GM12878 (cell line): ENCODE data around the gene LIMS2. TPM values are rescaled to one million over a fixed set of nuclear protein-coding genes. Genes with fewer than 3 reads are reported as not detected.

Experiments
- ATAC-seq: fragments of 200-7000 bp; cut with Tn5 transposase; 3 replicates; pipeline ENCODE4 v1.9.1; 2020; ENCODE audit warnings: mild to moderate bottlenecking, moderate library complexity
- BruUV-seq: library from RNA; stranded (reverse); fragments of 400-500 nt; replicated peaks from 2 replicates; lab custom pipeline; 2021; lab: Mats Ljungman, UMichigan
- CTCF ChIA-PET: fragments of 300-600 bp; sonication (Branson Sonifier 250); formaldehyde crosslinking; extraction: SDS; loops from one replicate; lab custom pipeline; 2021; ENCODE audit warnings: inconsistent platforms; lab: Yijun Ruan, JAX
- POLR2A ChIA-PET: fragments of 350-600 bp; formaldehyde crosslinking; extraction: SDS; loops from one replicate; lab custom pipeline; 2021; ENCODE audit warnings: inconsistent platforms; lab: Charles Lee
- RAD21 ChIA-PET: fragments of 300-600 bp; sonication (Branson Sonifier 250); formaldehyde crosslinking; loops from one replicate; lab custom pipeline; 2023; ENCODE audit warnings: antibody characterized with exemption; ENCODE audit not compliant: unreplicated experiment; lab: Charles Lee
- SMC1A ChIA-PET: fragments of 300-600 bp; sonication (Branson Sonifier 250); formaldehyde crosslinking; loops from one replicate; lab custom pipeline; 2023; ENCODE audit not compliant: unreplicated experiment, uncharacterized antibody; lab: Charles Lee
- DNase-seq: peaks from one replicate; pipeline ENCODE4 v3.0.0-alpha.2; 2011; ENCODE audit warnings: low read depth, low spot score
- FAIRE-seq: peaks from 3 replicates; lab custom pipeline; 2011; peaks lifted over from hg19 to GRCh38; lab: Jason Lieb, UNC
- H2AFZ ChIP-seq: 2 replicates; pipeline ENCODE4 v1.6.0; 2011; ENCODE audit warnings: low read depth, low read length, control low read depth; ENCODE audit not compliant: control insufficient read depth
- H3K27ac ChIP-seq: 2 replicates; pipeline ENCODE4 v1.5.1; 2011; ENCODE audit warnings: control low read depth; ENCODE audit not compliant: control insufficient read depth, insufficient read depth
- H3K27me3 ChIP-seq, 2 experiments: replicated peaks in 1 of 2; 2 replicates each; pipeline versions ENCODE4 v1.6.0 to v1.6.1; 2011; ENCODE audit warnings: low read length in 1 of 2; ENCODE audit not compliant: control insufficient read depth in 2 of 2, insufficient read depth in 2 of 2
- H3K36me3 ChIP-seq, 2 experiments: 2 replicates each; pipeline ENCODE4 v1.5.1; 2011; ENCODE audit warnings: low read length in 1 of 2; ENCODE audit not compliant: control insufficient read depth in 2 of 2, insufficient read depth in 2 of 2
- H3K4me1 ChIP-seq: 2 replicates; pipeline ENCODE4 v1.6.1; 2011; ENCODE audit warnings: mild to moderate bottlenecking, low read length, moderate library complexity, mixed read lengths; ENCODE audit not compliant: control insufficient read depth, insufficient read depth
- H3K4me2 ChIP-seq: 2 replicates; pipeline ENCODE4 v1.6.0; 2011; ENCODE audit warnings: control low read depth; ENCODE audit not compliant: control insufficient read depth, insufficient read depth
- H3K4me3 ChIP-seq: fragments of 200-600 bp; sonication (generic); 2 replicates; pipeline ENCODE4 v1.5.1; 2016
- H3K79me2 ChIP-seq: 2 replicates; pipeline ENCODE4 v1.6.0; 2011; ENCODE audit warnings: low read length; ENCODE audit not compliant: control insufficient read depth, insufficient read depth
- H3K9ac ChIP-seq: 2 replicates; pipeline ENCODE4 v1.8.0; 2011; ENCODE audit warnings: low read length, control low read depth, mixed read lengths; ENCODE audit not compliant: control insufficient read depth, insufficient read depth
- H3K9me3 ChIP-seq: replicated peaks from 3 replicates; pipeline ENCODE4 v1.5.1; 2011; ENCODE audit warnings: mild to moderate bottlenecking, low read length; ENCODE audit not compliant: control insufficient read depth, insufficient read depth
- H4K20me1 ChIP-seq: 2 replicates; pipeline ENCODE4 v1.6.0; 2011; ENCODE audit not compliant: control insufficient read depth, insufficient read depth
- CEBPZ ChIP-seq: fragments of 150-350 bp; IDR thresholded peaks from 2 replicates; pipeline ENCODE4 v1.6.1; 2016; ENCODE audit warnings: low read depth, low read length
- CHD4 ChIP-seq: fragments of 200-600 bp; sonication (generic); IDR thresholded peaks from 2 replicates; pipeline ENCODE4 v1.6.1; 2016; ENCODE audit warnings: mild to moderate bottlenecking
- CREM ChIP-seq: IDR thresholded peaks from 2 replicates; pipeline ENCODE4 v1.6.1; 2014; ENCODE audit warnings: antibody characterized with exemption, low read depth
- CTCF ChIP-seq, 3 experiments: IDR thresholded peaks in 2 of 3; conservative IDR thresholded peaks in 1 of 3; 2 replicates each; pipeline ENCODE4 v1.5.1; 2011; ENCODE audit warnings: low read depth in 3 of 3, low read length in 3 of 3, mild to moderate bottlenecking in 3 of 3, control low read depth in 2 of 3, moderate library complexity in 2 of 3, inconsistent platforms in 1 of 3, mixed read lengths in 1 of 3; ENCODE audit not compliant: control insufficient read depth in 2 of 3, insufficient read depth in 1 of 3; ENCODE audit errors: extremely low read depth in 1 of 3
- FOXK2 ChIP-seq: fragments of 450-650 bp; IDR thresholded peaks from 2 replicates; pipeline ENCODE4 v1.6.1; 2017; ENCODE audit warnings: mild to moderate bottlenecking, moderate library complexity
- PAX5 ChIP-seq: IDR thresholded peaks from 2 replicates; pipeline ENCODE4 v1.6.1; 2011; ENCODE audit warnings: low read depth, low read length, borderline replicate concordance
- PBX3 ChIP-seq: IDR thresholded peaks from 2 replicates; pipeline ENCODE4 v1.6.1; 2011; ENCODE audit warnings: mild to moderate bottlenecking, low read depth, low read length, moderate library complexity; ENCODE audit not compliant: insufficient replicate concordance
- RELA ChIP-seq: fragments of 450-650 bp; IDR thresholded peaks from 2 replicates; pipeline ENCODE4 v1.8.0; 2014; ENCODE audit warnings: borderline replicate concordance; ENCODE audit not compliant: partially characterized antibody
- ZBED1 ChIP-seq: IDR thresholded peaks from 2 replicates; pipeline ENCODE4 v1.6.1; 2016; ENCODE audit warnings: borderline replicate concordance
- WGBS: methylation state at CpG from one replicate; pipeline ENCODE4 v1.1.6; 2016; ENCODE audit warnings: low lambda C conversion rate; ENCODE audit not compliant: insufficient replicate concordance, insufficient coverage; ENCODE audit errors: missing lambda C conversion rate; 5-methylcytosine and 5-hydroxymethylcytosine counted together
- in situ Hi-C: fragments of 300-500 bp; cut with MboI; formaldehyde crosslinking; loops from 9 replicates; pipeline ENCODE4 v1.14.3; 2018; ENCODE audit warnings: mixed read lengths
- intact Hi-C: fragments of 100-400 bp; cut with micrococcal nuclease; formaldehyde crosslinking; loops from one replicate; pipeline ENCODE4 v1.14.2; 2022; ENCODE audit not compliant: unreplicated experiment
- polyA plus RNA-seq, 11 experiments: library from polyadenylated mRNA; depleted of rRNA in 4 of 11; unstranded in 6 of 11; stranded (reverse) in 5 of 11; fragments of >200 nt; fragmentation: Nextera tagmentation in 4 of 11; fragmentation: Illumina TruSeq in 1 of 11; extraction: Ambion mirVana in 4 of 11; extraction: Trizol in 1 of 11; gene quantifications; 1 replicate in 1 of 11; 2 replicates in 10 of 11; pipeline versions ENCODE4 v1.2.1 to v1.2.3, GENCODE V29; 2011 to 2016; ENCODE audit warnings: inconsistent platforms in 2 of 11, missing spikeins in 2 of 11, low read depth in 1 of 11
- total RNA-seq, 4 experiments: library from RNA; depleted of rRNA in 3 of 4; stranded (reverse); fragments of >200 nt in 3 of 4; fragmentation: Illumina TruSeq in 1 of 4; extraction: Trizol in 1 of 4; gene quantifications; 2 replicates each; pipeline versions ENCODE4 v1.2.1 to v1.2.3, GENCODE V29; 2013 to 2021

Gene LIMS2
- total and polyA plus RNA-seq, 10 of the 15 experiments (the other 5 are each of a cell fraction or from before 2014, with no cell fraction given): 0.06 to 0.81 (median 0.16) TPM; not detected in 2

- no peak for DNase-seq
- BruUV-seq: no TSS peak
- ChIA-PET POLR2A (no interaction called here), CTCF (interaction anchor here (1.7 kb wide), 1 partner anchor 11 kb away, joined by 4 read pairs; no protein-coding TSS in a partner anchor), SMC1A (no interaction called here), RAD21 (no interaction called here)
- in situ Hi-C loops: no loop called here
- intact Hi-C loops: no loop called here
- WGBS: 25% methylated on average over 4 of the region's 6 CpGs
- H3K27me3 ChIP-seq: peaks cover 7 to 8% of the 10 kb centered on the region in 2 experiments
- no peak for FAIRE-seq
- H3K9ac ChIP-seq: no peak overlapping the region
- ATAC-seq: no peak
- H2AFZ ChIP-seq: no peak overlapping the region
- no peaks in the 10 kb centered on the region for H3K79me2 ChIP-seq
- H3K4me2 ChIP-seq: no peak overlapping the region
- H3K4me3 ChIP-seq: no peak overlapping the region
- TF ChIP-seq PBX3 (no peak), CHD4 (no peak), FOXK2 (no peak), CEBPZ (no peak), RELA (no peak), ZBED1 (no peak), PAX5 (no peak), CREM (no peak), CTCF (IDR thresholded peaks at IDR 0.05 in 2 of 3, conservative IDR thresholded peaks at IDR 0.05 in 1 of 3; ENCODE audit: control insufficient read depth in 2 of 3, extremely low read depth in 1 of 3, insufficient read depth in 1 of 3, low read depth in 3 of 3, low read length in 3 of 3) (no peak)
- no peaks in the 10 kb centered on the region for H3K4me1 ChIP-seq
- H3K9me3 ChIP-seq: no peaks in the 10 kb centered on the region
- H4K20me1 ChIP-seq: no peaks in the 10 kb centered on the region
- H3K36me3 ChIP-seq: no peaks in the 10 kb centered on the region
- H3K27ac ChIP-seq: no peak overlapping the region
Observed at GRCh38 chr2:127663566-127664064, 11.7 kb downstream of the LIMS2 start.
